Suprapubic skin (tissue), 4 donors: Measurements from ENCODE around the gene ITLN1.

Source experiments
- CTCF ChIP-seq, 2 donors: fragments of 200-600 bp in 1 of 2; fragments of 450-650 bp in 1 of 2; sonication (generic) in 1 of 2; IDR thresholded peaks; one replicate each; pipeline ENCODE4 v1.5.1; 2016 to 2019; ENCODE audit warnings: antibody characterized with exemption in 2 of 2, mild to moderate bottlenecking in 1 of 2, moderate library complexity in 1 of 2
- EP300 ChIP-seq: sonication (generic); formaldehyde crosslinking; IDR thresholded peaks from one replicate; pipeline ENCODE4 v1.6.1; 2017; ENCODE audit warnings: antibody characterized with exemption
- POLR2A ChIP-seq, 2 donors: fragments of 450-650 bp; IDR thresholded peaks; one replicate each; pipeline ENCODE4 v1.6.1; 2017; ENCODE audit warnings: antibody characterized with exemption in 2 of 2, mild to moderate bottlenecking in 2 of 2, moderate library complexity in 2 of 2
- POLR2AphosphoS5 ChIP-seq, 3 donors: sonication (generic); formaldehyde crosslinking; IDR thresholded peaks; one replicate each; pipeline ENCODE4 v1.6.1; 2017; ENCODE audit warnings: antibody characterized with exemption in 3 of 3

- no peak for TF ChIP-seq CTCF (IDR thresholded peaks at IDR 0.05)
- TF ChIP-seq EP300: no peak
- TF ChIP-seq POLR2A (IDR thresholded peaks at IDR 0.05): no peak
- TF ChIP-seq POLR2AphosphoS5 (IDR thresholded peaks at IDR 0.05): no peak
Measured at GRCh38 chr1:160853754-160854153, 31.2 kb downstream of the ITLN1 start.
